GM12878 (cell line): ENCODE data around the gene SBF2. TPM values are rescaled to one million over a fixed set of nuclear protein-coding genes. Genes with fewer than 3 reads are reported as not detected.

ENCODE experiments used
- ATAC-seq: fragments of 200-7000 bp; cut with Tn5 transposase; 3 replicates; pipeline ENCODE4 v1.9.1; 2020; ENCODE audit warnings: mild to moderate bottlenecking, moderate library complexity
- BruUV-seq: library from RNA; stranded (reverse); fragments of 400-500 nt; replicated peaks from 2 replicates; lab custom pipeline; 2021; lab: Mats Ljungman, UMichigan
- CTCF ChIA-PET: fragments of 300-600 bp; sonication (Branson Sonifier 250); formaldehyde crosslinking; extraction: SDS; loops from one replicate; lab custom pipeline; 2021; ENCODE audit warnings: inconsistent platforms; lab: Yijun Ruan, JAX
- POLR2A ChIA-PET: fragments of 350-600 bp; formaldehyde crosslinking; extraction: SDS; loops from one replicate; lab custom pipeline; 2021; ENCODE audit warnings: inconsistent platforms; lab: Charles Lee
- RAD21 ChIA-PET: fragments of 300-600 bp; sonication (Branson Sonifier 250); formaldehyde crosslinking; loops from one replicate; lab custom pipeline; 2023; ENCODE audit warnings: antibody characterized with exemption; ENCODE audit not compliant: unreplicated experiment; lab: Charles Lee
- SMC1A ChIA-PET: fragments of 300-600 bp; sonication (Branson Sonifier 250); formaldehyde crosslinking; loops from one replicate; lab custom pipeline; 2023; ENCODE audit not compliant: unreplicated experiment, uncharacterized antibody; lab: Charles Lee
- DNase-seq: peaks from one replicate; pipeline ENCODE4 v3.0.0-alpha.2; 2011; ENCODE audit warnings: low read depth, low spot score
- FAIRE-seq: peaks from 3 replicates; lab custom pipeline; 2011; peaks lifted over from hg19 to GRCh38; lab: Jason Lieb, UNC
- H2AFZ ChIP-seq: 2 replicates; pipeline ENCODE4 v1.6.0; 2011; ENCODE audit warnings: low read depth, low read length, control low read depth; ENCODE audit not compliant: control insufficient read depth
- H3K27ac ChIP-seq: 2 replicates; pipeline ENCODE4 v1.5.1; 2011; ENCODE audit warnings: control low read depth; ENCODE audit not compliant: control insufficient read depth, insufficient read depth
- H3K27me3 ChIP-seq, 2 experiments: replicated peaks in 1 of 2; 2 replicates each; pipeline versions ENCODE4 v1.6.0 to v1.6.1; 2011; ENCODE audit warnings: low read length in 1 of 2; ENCODE audit not compliant: control insufficient read depth in 2 of 2, insufficient read depth in 2 of 2
- H3K36me3 ChIP-seq, 2 experiments: 2 replicates each; pipeline ENCODE4 v1.5.1; 2011; ENCODE audit warnings: low read length in 1 of 2; ENCODE audit not compliant: control insufficient read depth in 2 of 2, insufficient read depth in 2 of 2
- H3K4me1 ChIP-seq: 2 replicates; pipeline ENCODE4 v1.6.1; 2011; ENCODE audit warnings: mild to moderate bottlenecking, low read length, moderate library complexity, mixed read lengths; ENCODE audit not compliant: control insufficient read depth, insufficient read depth
- H3K4me2 ChIP-seq: 2 replicates; pipeline ENCODE4 v1.6.0; 2011; ENCODE audit warnings: control low read depth; ENCODE audit not compliant: control insufficient read depth, insufficient read depth
- H3K4me3 ChIP-seq: fragments of 200-600 bp; sonication (generic); 2 replicates; pipeline ENCODE4 v1.5.1; 2016
- H3K79me2 ChIP-seq: 2 replicates; pipeline ENCODE4 v1.6.0; 2011; ENCODE audit warnings: low read length; ENCODE audit not compliant: control insufficient read depth, insufficient read depth
- H3K9ac ChIP-seq: 2 replicates; pipeline ENCODE4 v1.8.0; 2011; ENCODE audit warnings: low read length, control low read depth, mixed read lengths; ENCODE audit not compliant: control insufficient read depth, insufficient read depth
- H3K9me3 ChIP-seq: replicated peaks from 3 replicates; pipeline ENCODE4 v1.5.1; 2011; ENCODE audit warnings: mild to moderate bottlenecking, low read length; ENCODE audit not compliant: control insufficient read depth, insufficient read depth
- H4K20me1 ChIP-seq: 2 replicates; pipeline ENCODE4 v1.6.0; 2011; ENCODE audit not compliant: control insufficient read depth, insufficient read depth
- EED ChIP-seq: sonication (generic); IDR thresholded peaks from 2 replicates; pipeline ENCODE4 v1.6.1; 2016; ENCODE audit warnings: antibody characterized with exemption, low read depth
- ETV6 ChIP-seq, 2 experiments: fragments of 450-650 bp in 1 of 2; IDR thresholded peaks in 1 of 2; conservative IDR thresholded peaks in 1 of 2; 2 replicates each; pipeline ENCODE4 v1.6.1; 2014; ENCODE audit warnings: antibody characterized with exemption in 1 of 2, borderline replicate concordance in 1 of 2, low read depth in 1 of 2, mild to moderate bottlenecking in 1 of 2, moderate library complexity in 1 of 2
- FOXM1 ChIP-seq: IDR thresholded peaks from 2 replicates; pipeline ENCODE4 v1.6.1; 2012; ENCODE audit warnings: low read depth, mild to moderate bottlenecking, inconsistent platforms, low read length, moderate library complexity
- HDAC6 ChIP-seq: fragments of 200-600 bp; sonication (generic); IDR thresholded peaks from one replicate; pipeline ENCODE4 v1.8.0; 2017; ENCODE audit warnings: antibody characterized with exemption; ENCODE audit not compliant: unreplicated experiment
- IRF4 ChIP-seq: IDR thresholded peaks from 2 replicates; pipeline ENCODE4 v1.6.1; 2011; ENCODE audit warnings: low read depth, low read length
- PML ChIP-seq: IDR thresholded peaks from 2 replicates; pipeline ENCODE4 v1.6.1; 2012; ENCODE audit warnings: low read length, inconsistent platforms
- SMAD1 ChIP-seq: fragments of 450-650 bp; IDR thresholded peaks from 2 replicates; pipeline ENCODE4 v1.6.1; 2018; ENCODE audit warnings: mild to moderate bottlenecking, low read depth; ENCODE audit not compliant: partially characterized antibody
- SMARCA5 ChIP-seq: fragments of 450-650 bp; IDR thresholded peaks from 2 replicates; pipeline ENCODE4 v1.6.1; 2017; ENCODE audit warnings: mild to moderate bottlenecking
- SRF ChIP-seq, 2 experiments: IDR thresholded peaks; 2 replicates each; pipeline ENCODE4 v1.6.1; 2011; ENCODE audit warnings: low read depth in 2 of 2, low read length in 2 of 2, mild to moderate bottlenecking in 1 of 2, moderate library complexity in 1 of 2
- ZNF274 ChIP-seq: IDR thresholded peaks from one replicate; pipeline ENCODE4 v1.8.0; 2011; ENCODE audit not compliant: insufficient read length, insufficient read depth
- WGBS: methylation state at CpG from one replicate; pipeline ENCODE4 v1.1.6; 2016; ENCODE audit warnings: low lambda C conversion rate; ENCODE audit not compliant: insufficient replicate concordance, insufficient coverage; ENCODE audit errors: missing lambda C conversion rate; 5-methylcytosine and 5-hydroxymethylcytosine counted together
- in situ Hi-C: fragments of 300-500 bp; cut with MboI; formaldehyde crosslinking; loops from 9 replicates; pipeline ENCODE4 v1.14.3; 2018; ENCODE audit warnings: mixed read lengths
- intact Hi-C: fragments of 100-400 bp; cut with micrococcal nuclease; formaldehyde crosslinking; loops from one replicate; pipeline ENCODE4 v1.14.2; 2022; ENCODE audit not compliant: unreplicated experiment
- polyA plus RNA-seq, 11 experiments: library from polyadenylated mRNA; depleted of rRNA in 4 of 11; unstranded in 6 of 11; stranded (reverse) in 5 of 11; fragments of >200 nt; fragmentation: Nextera tagmentation in 4 of 11; fragmentation: Illumina TruSeq in 1 of 11; extraction: Ambion mirVana in 4 of 11; extraction: Trizol in 1 of 11; gene quantifications; 1 replicate in 1 of 11; 2 replicates in 10 of 11; pipeline versions ENCODE4 v1.2.1 to v1.2.3, GENCODE V29; 2011 to 2016; ENCODE audit warnings: inconsistent platforms in 2 of 11, missing spikeins in 2 of 11, low read depth in 1 of 11
- total RNA-seq, 4 experiments: library from RNA; depleted of rRNA in 3 of 4; stranded (reverse); fragments of >200 nt in 3 of 4; fragmentation: Illumina TruSeq in 1 of 4; extraction: Trizol in 1 of 4; gene quantifications; 2 replicates each; pipeline versions ENCODE4 v1.2.1 to v1.2.3, GENCODE V29; 2013 to 2021
- TF ChIP-seq, protein P1 (sequence below): fragments of 450-650 bp; IDR thresholded peaks from 2 replicates; pipeline ENCODE4 v1.6.1; 2017; ENCODE audit warnings: mild to moderate bottlenecking, moderate library complexity
- TF ChIP-seq, protein P2 (sequence below): fragments of 450-650 bp; IDR thresholded peaks from 2 replicates; pipeline ENCODE4 v1.6.1; 2017; ENCODE audit warnings: mild to moderate bottlenecking, low read depth, inconsistent platforms; ENCODE audit not compliant: poor library complexity, severe bottlenecking
- TF ChIP-seq, protein P3 (sequence below): IDR thresholded peaks from 2 replicates; pipeline ENCODE4 v1.6.1; 2012; ENCODE audit warnings: mild to moderate bottlenecking, low read depth, low read length
- TF ChIP-seq, protein P4 (sequence below): IDR thresholded peaks from 2 replicates; pipeline ENCODE4 v1.6.1; 2012; ENCODE audit warnings: low read length, inconsistent platforms

The SBF2 gene
- total and polyA plus RNA-seq, 10 of the 15 experiments (the other 5 are each of a cell fraction or from before 2014, with no cell fraction given), result 0.24 to 2.3 (median 1.1) TPM

DNA sequence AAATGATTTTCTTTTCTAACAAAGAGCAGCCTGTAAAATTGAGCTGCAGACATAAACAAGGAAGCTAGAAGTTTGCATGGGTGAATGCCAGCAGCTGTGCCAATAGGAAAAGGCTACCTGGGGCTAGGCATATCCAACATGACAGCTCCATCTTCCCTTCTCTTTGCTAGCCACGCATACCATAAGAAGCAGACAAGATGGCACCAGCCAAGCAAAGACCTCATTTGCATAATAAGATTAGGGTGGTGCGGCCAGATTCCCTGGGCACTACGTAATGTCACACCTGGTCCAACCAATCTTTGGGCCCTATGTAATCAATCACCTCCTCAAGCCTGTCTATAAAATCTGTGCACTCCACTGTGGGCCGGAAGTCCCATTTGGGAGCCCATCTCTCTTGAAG lies 521.8 kb downstream of the SBF2 start:
- no TSS peak for BruUV-seq
- H3K36me3 ChIP-seq, result no peaks in the 10 kb centered on the region
- no peaks in the 10 kb centered on the region for H4K20me1 ChIP-seq
- no peak overlapping the region for H3K9ac ChIP-seq
- intact Hi-C loops (no loop called here), in situ Hi-C loops (no loop called here)
- H3K9me3 ChIP-seq, result no peaks in the 10 kb centered on the region
- H3K27me3 ChIP-seq, result no peaks in the 10 kb centered on the region
- FAIRE-seq (no peak), ATAC-seq (no peak), DNase-seq (no peak)
- no peaks in the 10 kb centered on the region for H3K79me2 ChIP-seq
- no peaks in the 10 kb centered on the region for H3K4me1 ChIP-seq
- no peak overlapping the region for H3K4me3 ChIP-seq
- no peak overlapping the region for H3K27ac ChIP-seq
- H3K4me2 ChIP-seq, result no peak overlapping the region
- ChIA-PET POLR2A (no interaction called here), RAD21 (no interaction called here), CTCF (no interaction called here), SMC1A (no interaction called here)
- H2AFZ ChIP-seq, result no peak overlapping the region
- 89% methylated on average over 4 of the region's 4 CpGs for WGBS
- TF ChIP-seq FOXM1 (no peak), SMARCA5 (no peak), ETV6 (conservative IDR thresholded peaks at IDR 0.05 in 1 of 2, IDR thresholded peaks at IDR 0.05 in 1 of 2; ENCODE audit: borderline replicate concordance in 1 of 2, low read depth in 1 of 2) (no peak), HDAC6 (no peak), IRF4 (no peak), SMAD1 (no peak), EED (no peak), ZNF274 (no peak), SRF (IDR thresholded peaks at IDR 0.05; ENCODE audit: low read depth in 2 of 2, low read length in 2 of 2) (no peak), PML (no peak)
- TF ChIP-seq, protein P1, sequence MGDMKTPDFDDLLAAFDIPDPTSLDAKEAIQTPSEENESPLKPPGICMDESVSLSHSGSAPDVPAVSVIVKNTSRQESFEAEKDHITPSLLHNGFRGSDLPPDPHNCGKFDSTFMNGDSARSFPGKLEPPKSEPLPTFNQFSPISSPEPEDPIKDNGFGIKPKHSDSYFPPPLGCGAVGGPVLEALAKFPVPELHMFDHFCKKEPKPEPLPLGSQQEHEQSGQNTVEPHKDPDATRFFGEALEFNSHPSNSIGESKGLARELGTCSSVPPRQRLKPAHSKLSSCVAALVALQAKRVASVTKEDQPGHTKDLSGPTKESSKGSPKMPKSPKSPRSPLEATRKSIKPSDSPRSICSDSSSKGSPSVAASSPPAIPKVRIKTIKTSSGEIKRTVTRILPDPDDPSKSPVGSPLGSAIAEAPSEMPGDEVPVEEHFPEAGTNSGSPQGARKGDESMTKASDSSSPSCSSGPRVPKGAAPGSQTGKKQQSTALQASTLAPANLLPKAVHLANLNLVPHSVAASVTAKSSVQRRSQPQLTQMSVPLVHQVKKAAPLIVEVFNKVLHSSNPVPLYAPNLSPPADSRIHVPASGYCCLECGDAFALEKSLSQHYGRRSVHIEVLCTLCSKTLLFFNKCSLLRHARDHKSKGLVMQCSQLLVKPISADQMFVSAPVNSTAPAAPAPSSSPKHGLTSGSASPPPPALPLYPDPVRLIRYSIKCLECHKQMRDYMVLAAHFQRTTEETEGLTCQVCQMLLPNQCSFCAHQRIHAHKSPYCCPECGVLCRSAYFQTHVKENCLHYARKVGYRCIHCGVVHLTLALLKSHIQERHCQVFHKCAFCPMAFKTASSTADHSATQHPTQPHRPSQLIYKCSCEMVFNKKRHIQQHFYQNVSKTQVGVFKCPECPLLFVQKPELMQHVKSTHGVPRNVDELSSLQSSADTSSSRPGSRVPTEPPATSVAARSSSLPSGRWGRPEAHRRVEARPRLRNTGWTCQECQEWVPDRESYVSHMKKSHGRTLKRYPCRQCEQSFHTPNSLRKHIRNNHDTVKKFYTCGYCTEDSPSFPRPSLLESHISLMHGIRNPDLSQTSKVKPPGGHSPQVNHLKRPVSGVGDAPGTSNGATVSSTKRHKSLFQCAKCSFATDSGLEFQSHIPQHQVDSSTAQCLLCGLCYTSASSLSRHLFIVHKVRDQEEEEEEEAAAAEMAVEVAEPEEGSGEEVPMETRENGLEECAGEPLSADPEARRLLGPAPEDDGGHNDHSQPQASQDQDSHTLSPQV, result no peak
- TF ChIP-seq, protein P2, sequence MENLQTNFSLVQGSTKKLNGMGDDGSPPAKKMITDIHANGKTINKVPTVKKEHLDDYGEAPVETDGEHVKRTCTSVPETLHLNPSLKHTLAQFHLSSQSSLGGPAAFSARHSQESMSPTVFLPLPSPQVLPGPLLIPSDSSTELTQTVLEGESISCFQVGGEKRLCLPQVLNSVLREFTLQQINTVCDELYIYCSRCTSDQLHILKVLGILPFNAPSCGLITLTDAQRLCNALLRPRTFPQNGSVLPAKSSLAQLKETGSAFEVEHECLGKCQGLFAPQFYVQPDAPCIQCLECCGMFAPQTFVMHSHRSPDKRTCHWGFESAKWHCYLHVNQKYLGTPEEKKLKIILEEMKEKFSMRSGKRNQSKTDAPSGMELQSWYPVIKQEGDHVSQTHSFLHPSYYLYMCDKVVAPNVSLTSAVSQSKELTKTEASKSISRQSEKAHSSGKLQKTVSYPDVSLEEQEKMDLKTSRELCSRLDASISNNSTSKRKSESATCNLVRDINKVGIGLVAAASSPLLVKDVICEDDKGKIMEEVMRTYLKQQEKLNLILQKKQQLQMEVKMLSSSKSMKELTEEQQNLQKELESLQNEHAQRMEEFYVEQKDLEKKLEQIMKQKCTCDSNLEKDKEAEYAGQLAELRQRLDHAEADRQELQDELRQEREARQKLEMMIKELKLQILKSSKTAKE, result no peak
- TF ChIP-seq, protein P3, sequence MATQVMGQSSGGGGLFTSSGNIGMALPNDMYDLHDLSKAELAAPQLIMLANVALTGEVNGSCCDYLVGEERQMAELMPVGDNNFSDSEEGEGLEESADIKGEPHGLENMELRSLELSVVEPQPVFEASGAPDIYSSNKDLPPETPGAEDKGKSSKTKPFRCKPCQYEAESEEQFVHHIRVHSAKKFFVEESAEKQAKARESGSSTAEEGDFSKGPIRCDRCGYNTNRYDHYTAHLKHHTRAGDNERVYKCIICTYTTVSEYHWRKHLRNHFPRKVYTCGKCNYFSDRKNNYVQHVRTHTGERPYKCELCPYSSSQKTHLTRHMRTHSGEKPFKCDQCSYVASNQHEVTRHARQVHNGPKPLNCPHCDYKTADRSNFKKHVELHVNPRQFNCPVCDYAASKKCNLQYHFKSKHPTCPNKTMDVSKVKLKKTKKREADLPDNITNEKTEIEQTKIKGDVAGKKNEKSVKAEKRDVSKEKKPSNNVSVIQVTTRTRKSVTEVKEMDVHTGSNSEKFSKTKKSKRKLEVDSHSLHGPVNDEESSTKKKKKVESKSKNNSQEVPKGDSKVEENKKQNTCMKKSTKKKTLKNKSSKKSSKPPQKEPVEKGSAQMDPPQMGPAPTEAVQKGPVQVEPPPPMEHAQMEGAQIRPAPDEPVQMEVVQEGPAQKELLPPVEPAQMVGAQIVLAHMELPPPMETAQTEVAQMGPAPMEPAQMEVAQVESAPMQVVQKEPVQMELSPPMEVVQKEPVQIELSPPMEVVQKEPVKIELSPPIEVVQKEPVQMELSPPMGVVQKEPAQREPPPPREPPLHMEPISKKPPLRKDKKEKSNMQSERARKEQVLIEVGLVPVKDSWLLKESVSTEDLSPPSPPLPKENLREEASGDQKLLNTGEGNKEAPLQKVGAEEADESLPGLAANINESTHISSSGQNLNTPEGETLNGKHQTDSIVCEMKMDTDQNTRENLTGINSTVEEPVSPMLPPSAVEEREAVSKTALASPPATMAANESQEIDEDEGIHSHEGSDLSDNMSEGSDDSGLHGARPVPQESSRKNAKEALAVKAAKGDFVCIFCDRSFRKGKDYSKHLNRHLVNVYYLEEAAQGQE, result no peak
- TF ChIP-seq, protein P4, sequence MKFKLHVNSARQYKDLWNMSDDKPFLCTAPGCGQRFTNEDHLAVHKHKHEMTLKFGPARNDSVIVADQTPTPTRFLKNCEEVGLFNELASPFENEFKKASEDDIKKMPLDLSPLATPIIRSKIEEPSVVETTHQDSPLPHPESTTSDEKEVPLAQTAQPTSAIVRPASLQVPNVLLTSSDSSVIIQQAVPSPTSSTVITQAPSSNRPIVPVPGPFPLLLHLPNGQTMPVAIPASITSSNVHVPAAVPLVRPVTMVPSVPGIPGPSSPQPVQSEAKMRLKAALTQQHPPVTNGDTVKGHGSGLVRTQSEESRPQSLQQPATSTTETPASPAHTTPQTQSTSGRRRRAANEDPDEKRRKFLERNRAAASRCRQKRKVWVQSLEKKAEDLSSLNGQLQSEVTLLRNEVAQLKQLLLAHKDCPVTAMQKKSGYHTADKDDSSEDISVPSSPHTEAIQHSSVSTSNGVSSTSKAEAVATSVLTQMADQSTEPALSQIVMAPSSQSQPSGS, result no peak
